Suppressor macrophage (primary cell): Measurements from ENCODE around the gene ASB18.

Source experiments
- DNase-seq, 4 experiments: peaks; one replicate each; pipeline ENCODE4 v3.0.0-alpha.2; 2020 to 2022

Gene ASB18

DNA sequence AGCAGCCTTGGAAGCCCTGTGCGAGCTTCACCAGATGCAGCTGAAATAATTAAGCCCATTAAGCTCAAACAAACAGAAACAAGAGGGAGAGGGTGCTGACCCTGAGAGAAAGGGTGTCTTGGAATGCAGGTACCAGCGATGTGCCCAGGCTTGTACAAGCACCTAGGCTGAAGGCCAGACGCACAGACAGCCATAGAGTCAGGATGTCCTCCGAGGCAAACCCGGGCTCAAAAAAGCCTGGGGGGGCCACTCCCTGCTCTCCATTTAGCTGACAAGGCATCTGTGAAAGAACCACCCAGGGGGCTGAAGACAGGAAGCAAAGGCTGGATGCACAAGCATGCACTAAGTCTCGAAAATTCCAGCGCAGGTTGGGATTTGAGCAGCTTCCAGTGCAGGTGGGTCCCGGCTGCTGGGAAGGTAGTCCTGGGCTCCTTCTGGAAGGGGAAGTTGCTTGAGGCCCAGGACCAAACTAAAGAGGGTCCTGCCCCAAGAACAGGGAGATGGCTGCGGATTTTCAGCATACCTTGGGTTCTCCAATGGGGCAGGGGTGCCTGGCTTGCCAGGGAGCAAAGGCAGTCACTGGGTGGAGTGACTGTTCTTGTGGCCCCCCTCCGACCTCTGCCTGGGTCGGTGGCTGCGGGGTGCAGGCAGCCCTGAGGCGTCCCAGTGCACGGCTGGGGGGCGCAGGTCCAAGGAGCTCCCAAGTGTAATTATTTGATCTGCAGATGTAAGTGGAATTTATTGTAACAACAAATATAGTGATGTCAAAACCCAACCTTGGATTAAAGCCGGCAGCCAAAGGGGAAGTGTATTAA lies 102.0 kb downstream of the ASB18 start:
- DNase-seq: no peak

DNA sequence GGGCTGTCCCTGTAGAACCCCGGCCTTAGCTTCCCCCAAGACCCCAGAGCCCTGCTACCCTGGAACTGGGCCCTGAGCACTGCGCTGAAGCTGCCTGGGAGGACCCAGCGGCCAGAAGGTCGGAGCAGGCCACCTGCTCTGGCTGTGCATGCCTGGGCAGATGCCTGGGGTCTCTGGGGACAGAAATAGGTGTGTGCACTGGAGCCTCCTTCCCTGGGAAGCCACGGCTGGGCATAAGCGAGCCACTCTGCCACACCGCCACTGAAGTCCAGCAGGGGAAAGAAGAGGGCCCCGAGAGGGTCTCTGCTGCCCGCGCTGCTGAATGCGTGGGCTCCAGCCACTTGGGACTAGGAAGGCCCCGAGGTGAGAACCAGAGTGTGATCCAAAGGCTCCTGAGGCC lies 102.7 kb downstream of the ASB18 start:
- DNase-seq: no peak

DNA sequence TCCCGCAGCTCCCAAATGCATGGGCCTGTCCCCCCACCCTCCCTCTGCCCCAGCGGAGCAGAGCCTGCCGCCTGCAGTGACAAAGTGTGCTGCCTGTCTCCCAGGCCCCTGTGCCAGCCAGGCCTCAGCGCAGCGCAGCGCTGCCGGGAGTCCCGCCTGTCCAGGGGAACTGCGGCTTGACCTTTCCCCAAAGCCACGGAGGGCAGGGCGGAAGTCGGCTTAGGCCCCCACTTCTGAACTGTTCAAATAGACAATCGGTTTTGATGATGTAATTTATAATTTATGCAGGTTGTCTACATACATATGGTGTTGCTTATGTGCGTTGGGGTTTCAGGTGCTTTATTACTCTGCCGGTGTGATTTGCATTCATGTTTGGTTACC lies 103.1 kb downstream of the ASB18 start:
- DNase-seq: no peak

DNA sequence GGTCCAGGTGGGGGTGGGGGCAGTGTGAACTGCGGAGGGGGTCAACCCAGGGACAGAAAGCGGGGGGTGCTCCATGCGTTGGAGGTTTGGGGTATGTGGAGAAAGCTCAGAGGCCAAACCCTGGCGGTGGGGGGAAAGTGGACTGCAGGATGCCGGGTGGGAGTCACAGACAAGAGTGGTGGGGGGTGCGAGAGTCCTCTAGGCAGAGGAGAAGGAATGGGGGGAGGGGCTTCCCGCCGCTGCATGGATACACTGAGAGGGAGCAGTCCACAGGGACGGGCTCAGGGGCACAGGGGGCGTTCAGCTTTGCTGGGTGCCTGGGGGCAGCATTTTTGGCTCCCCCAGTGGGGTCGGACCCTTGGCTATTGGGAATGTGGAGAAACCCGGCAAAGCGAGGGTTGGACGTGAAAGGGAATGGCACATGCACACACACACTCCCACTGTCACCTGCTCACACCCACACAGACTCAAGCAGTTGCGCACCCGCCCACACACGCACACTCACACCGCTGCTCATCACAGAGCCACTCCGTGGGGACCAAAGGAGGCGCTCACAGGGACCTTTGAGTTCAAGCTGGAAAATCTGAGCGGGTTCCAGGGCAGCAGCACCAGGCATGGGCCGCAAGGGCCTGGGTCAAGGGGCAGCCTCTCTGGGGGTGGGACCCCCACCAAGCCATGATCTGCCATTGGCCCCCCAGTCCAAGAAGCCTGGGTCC lies 103.7 kb downstream of the ASB18 start:
- DNase-seq: no peak

DNA sequence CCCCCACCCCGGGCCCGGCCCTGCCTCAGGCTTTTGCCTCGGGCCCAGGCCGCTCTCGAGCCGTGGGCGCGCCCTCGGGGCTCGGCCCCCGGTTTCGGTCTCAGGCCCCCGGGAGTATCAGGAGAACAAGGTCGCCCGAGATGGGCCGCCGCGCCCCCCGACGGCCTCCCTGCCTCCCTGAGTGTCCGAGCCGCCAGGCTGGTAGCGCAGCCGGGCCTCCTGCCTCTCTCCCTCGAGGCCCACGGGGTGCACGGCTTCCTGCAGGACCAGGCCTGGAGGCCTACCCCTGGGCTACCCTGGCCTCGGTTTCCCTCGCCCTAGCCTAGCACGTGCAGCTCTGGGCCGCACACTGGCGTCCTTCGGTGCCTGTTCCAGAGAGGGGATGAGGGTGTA lies 104.4 kb downstream of the ASB18 start:
- DNase-seq: no peak

DNA sequence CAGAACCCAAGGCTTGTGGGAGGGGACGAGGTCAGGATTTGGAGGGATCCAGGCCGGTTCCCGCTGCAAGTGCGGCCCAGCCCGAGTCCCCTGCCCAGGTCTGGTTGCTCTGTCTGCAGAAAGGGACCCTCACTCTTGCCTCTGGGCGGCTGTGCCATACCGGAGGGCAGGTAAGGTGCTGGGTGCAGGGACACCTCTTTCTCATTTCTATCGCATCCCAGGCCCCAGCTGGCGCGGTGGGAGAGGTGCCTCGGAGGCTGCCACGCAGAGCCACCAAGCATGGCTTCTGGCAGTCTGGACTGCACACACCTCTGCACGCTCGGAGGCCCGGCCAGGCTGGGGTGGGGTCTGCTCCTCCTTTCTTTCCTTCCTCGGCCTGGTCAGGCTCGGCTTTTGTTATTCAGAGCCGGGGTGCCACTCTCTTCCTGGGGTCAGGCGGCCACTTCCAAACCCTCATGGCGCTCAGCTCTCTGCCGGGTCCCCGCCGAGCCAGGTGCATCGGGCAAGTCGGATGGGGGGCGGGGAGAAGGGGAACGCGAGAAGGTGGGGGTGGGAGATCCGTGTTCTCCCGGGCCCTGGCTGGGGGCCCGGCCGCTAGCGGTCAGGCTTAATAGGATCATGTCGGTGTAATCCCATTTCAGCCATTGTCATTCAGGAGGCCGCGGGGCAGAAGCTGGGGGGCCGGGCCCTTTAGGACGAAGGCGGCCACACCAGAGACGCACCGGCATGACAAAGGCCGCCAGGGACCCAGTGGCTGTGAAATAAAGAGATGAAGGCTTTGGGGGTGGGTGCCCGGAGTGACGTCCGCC lies 105.0 kb downstream of the ASB18 start:
- no peak for DNase-seq

DNA sequence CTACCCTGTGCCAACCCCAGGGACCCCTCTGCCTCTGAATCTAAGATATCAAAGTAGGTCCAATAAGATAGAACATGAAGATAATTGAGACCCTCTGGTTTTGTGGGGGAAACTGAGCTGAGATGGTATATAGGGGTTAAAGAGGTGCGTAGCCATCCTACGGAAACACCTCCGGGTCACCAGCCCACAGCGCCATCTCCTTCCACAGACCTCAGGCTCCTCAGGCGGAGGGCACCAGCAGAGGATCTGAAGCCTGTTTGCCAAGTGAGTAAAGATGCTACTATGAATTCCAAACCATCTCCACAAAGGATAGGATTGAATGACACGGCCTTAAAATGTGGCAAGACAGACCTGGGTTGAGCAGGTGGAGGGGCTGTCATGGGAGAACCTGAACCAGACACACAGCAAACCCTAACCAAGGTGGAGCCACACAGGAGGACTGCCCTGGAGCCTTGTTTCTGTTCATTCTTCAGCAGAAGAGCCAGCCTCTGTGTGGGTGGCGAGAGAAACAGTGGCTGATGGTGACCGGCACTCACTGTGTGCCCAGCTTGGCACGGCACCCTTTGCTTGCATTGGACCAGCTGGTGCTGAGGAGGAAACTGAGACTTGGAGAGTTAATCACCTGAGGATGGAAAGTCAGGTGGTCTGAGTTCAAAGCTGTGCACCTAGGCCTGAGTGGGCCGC lies 106.2 kb downstream of the ASB18 start:
- DNase-seq: no peak

DNA sequence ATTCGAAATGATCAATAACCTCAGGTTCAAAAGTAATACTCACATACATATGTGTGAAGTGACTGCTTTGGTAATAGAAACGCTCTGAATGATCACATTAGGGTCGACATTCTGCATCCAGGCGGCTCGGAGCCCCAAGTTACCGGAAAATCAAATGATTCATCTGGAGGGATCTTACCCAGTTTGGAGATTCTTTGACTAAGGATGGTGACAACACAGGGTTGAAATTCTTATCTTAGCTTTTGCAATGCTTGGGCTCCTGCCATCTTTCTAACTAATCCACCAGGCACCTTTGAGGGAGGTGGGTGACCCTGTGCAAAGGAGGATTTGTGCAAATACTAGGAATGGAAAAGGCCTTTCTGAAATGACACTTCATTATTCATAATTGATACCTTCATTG lies 106.8 kb downstream of the ASB18 start:
- no peak for DNase-seq

DNA sequence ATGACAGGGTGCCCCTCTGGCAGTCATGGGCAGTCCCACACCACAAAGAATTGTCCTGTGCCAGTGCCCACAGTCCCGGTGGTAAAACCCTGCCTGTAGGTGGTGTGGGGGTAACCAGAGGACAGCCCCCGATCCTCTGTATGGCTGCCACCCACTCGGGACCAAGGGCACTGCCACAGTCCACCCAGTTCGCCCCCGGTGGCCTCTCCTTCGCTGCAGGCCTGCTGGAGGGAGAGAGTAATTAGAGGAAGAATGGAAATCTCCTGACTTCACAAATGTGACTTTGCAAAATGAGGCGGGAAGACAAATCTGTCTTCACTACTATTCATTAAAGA lies 107.4 kb downstream of the ASB18 start:
- no peak for DNase-seq

DNA sequence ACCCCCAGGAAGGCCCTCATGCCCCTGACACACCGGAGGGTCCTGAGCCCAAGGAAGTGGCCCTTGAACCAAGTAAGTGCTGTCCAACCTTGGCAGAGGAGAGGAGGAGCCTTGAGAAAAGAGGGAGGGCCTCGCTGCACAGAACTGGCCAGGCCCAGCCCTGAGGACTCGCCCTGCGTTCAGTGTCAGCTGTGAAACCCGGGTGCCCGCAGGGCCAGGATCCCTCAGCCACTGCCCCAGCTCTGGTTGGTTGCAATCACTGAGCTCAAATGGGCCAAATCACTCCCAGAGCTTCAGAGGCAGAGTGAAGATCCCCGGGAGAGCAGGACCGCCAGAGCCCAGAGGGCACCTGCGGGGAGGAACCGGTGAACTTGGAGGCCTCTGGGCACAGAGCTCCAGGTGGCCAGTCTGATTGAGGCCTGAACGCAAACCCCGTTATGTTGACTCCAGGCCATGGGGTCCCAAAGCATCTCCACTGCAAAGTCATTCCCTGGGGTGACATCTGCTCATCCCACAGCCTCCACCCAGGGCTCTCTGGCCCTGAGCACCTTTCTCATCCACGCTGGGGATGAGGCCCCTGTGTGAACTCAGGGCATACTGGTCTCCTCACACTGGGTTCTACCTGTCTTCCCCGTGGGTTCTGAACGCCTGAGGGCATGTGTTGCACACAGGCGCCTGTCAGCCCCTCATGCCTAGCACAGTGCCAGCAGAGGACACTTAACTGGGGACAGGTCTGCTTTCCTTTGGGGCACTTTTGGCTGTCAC lies 107.9 kb downstream of the ASB18 start:
- DNase-seq: no peak

DNA sequence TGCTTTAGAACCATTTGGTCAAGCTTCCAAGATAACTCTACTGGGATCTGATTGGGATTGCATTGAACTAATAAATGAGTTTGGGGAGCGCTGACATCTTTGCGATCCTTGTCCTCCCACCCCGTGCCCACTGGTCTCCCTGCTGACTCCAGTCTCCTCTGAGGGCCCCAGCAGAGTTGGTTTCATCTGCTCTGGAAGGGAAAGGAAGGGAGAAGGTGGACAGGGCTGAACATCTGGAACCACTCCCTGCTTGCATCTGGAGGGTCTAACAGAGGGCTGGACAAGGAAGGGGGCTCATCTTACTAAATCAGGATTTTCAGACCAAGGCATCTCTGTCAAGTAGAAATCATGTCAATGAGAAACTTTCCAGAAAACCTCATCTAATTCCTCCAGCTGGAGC lies 108.8 kb downstream of the ASB18 start:
- no peak for DNase-seq

DNA sequence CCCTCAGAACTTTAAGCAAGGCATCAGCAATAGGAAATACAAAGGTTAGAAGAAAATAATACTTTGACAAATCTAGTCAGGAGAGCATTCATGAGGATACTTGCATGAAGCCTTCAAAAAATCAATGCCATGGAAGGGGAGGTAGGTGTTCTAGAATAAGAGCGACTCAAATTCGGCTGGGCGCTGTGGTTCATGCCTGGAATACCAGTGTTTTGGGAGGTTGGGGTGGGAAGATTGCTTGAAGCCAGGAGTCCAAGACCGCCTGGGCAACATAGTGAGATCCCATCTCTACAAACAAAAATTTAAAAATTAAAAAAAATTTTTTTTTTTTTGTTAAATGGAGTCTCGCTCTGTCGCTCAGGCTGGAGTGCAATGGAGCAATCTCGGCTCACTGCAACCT lies 117.8 kb downstream of the ASB18 start:
- DNase-seq: no peak

DNA sequence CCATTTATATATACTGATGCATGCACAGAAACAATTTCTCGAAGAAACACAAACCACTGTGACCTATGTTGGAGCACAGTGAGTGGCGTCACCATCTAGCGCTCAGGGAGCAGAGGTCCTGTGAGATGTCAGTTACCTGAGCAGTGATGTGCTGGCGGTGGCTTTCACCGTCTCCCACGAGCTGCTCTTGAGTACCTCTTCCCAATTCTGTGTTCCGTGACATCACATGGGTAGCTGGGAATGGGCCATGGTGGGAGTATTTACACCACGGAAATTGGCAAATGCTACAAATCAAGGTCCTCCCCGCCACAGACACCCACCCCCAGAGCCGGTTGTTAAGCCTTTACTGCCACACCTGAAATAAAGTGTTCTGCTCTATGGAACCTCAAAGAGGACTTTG lies 120.4 kb downstream of the ASB18 start:
- no peak for DNase-seq
